Peyer's patch (tissue), 4 donors: Measurements from ENCODE around the gene CACNA2D1.

Source experiments
- CTCF ChIP-seq, 6 experiments: fragments of 450-650 bp in 4 of 6; fragments of 200-600 bp in 2 of 6; sonication (generic) in 1 of 6; IDR thresholded peaks; one replicate each; pipeline ENCODE4 v1.5.1; 2017 to 2019; ENCODE audit warnings: antibody characterized with exemption in 6 of 6, mild to moderate bottlenecking in 3 of 6, moderate library complexity in 1 of 6
- POLR2A ChIP-seq, 2 donors: fragments of 450-650 bp; IDR thresholded peaks; one replicate each; pipeline ENCODE4 v1.5.1; 2017; ENCODE audit warnings: antibody characterized with exemption in 2 of 2, mild to moderate bottlenecking in 2 of 2, moderate library complexity in 2 of 2

GRCh38 chr7:82098414-82098813, 345.2 kb downstream of the CACNA2D1 start:
- TF ChIP-seq CTCF (IDR thresholded peaks at IDR 0.05) (no peak), POLR2A (IDR thresholded peaks at IDR 0.05) (no peak)
